CD4-positive, alpha-beta T cell treated with Interleukin-15 for 4 hours (primary cell): ENCODE measurements around the gene WNT7B.

ENCODE experiments used
- DNase-seq: peaks from one replicate; pipeline ENCODE4 v3.0.0-alpha.2; 2020; ENCODE audit warnings: low spot score

Gene WNT7B

DNA sequence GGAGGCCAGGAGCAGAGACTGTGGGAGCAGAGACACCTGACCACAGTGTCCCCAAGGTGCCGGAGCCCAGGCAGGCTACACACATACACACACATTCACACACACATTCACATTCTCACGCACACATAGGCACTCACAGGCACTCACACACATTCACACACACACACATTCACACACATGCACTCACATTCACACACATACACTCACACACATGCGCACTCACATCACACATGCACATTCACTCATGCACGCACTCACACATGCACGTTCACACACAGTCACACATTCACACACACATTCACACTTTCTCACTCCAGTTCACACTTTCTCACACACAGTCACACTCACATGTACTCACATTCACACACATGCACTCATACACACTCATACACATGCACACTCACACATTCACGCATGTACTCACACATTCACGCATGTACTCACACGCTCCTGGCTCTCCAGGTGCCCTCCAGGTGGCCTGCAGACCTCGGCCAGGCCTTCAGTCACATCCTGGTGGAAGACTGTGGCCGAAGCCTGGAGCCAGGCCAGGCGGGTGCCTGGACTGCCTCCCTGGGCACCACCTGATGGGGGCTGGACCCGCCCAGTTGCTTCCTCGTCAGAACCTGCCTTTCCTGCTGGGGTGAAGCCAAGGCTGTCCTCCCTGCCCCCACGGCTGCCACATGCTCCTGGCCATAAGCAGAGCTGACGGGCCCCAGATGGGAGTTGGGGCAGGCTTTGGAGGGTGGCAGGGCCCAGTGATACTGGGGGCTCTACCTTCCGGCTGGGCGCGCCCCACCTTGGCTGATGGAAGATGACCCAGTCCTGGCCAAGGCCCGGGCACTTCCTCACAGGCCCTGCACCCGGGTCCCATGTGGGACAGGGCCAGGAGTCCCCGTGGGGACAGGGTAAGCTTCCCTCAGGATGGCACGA is 89.5 kb downstream of the WNT7B start:
- no peak for DNase-seq

GRCh38 chr22:45886540-45886939 is 90.4 kb downstream of the WNT7B start:
- no peak for DNase-seq

DNA sequence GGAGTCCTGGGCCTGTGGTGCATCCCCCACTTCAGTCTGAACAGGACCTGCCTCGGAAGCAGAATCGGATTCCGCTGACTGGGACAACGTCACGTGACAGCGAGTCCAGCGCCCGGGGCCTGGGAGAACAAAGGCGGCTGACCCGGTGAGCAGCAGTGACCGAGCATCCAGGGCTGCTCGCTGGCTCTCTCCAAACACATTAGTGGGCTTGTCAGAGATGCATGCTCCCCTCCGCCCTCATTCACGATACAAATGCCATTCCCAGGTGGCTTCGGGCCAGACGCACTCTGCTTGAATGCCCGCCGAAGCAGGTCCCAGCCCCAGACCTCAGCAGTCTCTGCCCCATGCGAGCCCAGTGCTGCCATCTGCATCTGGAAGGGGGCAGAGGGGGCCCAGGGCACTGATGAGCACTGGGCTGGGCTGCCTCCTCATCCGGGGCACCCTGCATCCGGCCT is 91.0 kb downstream of the WNT7B start:
- no peak for DNase-seq

DNA sequence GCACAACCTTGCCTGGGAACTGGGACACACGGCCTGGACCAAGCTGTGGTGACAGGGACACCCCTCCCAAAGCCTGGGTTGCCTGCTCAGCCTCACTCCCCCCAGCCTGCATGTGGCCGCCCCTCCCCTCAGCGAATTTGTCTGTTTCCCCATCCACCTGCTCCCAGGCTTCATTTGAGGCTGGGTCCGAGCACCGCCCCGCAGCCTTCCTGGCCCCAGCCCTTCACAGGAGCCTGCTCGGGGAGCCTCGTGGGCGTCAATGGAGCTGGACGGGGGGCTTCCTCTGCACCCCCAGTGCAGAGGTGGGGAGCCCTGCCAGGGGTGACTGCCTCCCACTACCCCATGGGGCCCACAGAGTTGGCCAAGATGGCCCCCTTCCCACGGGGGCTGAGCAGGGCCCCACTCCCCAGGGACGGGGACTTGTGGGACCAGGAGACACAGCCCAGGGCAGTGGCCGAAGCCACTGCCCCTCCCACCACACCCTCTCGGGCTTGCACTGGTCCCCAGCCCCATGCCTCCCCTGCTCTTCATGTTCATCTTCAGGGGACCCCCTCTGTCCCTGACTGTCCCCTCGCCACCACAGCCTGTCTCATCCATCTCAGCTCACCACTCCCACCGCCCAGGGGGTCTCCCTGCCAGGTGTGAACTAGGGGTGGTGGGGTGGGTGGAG is 91.7 kb downstream of the WNT7B start:
- no peak for DNase-seq

- DNase-seq, result no peak
Observed at GRCh38 chr22:45884201-45885062, 92.5 kb downstream of the WNT7B start.

- DNase-seq, result no peak
Observed at GRCh38 chr22:45883811-45884170, 93.2 kb downstream of the WNT7B start.

GRCh38 chr22:45882881-45883810 is 93.8 kb downstream of the WNT7B start:
- no peak for DNase-seq

DNA sequence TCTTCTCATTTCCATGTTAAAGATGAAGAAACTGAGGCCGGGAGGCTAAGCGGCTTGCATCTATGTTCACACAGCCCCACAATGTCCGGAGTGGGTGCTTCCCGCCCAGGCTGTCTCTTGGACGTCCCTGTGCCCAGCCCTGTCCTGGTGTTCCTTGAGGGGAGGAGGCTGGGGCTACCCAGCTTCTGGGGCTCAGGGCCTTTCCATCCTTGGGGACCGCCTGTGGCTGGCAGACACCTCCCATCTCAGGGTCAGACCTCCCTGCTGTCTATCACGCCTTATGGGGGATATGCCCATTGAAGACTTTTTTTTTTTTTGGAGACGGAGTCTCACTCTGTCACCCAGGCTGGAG is 95.5 kb downstream of the WNT7B start:
- DNase-seq, result no peak

- no peak for DNase-seq
Observed at GRCh38 chr22:45880716-45881523, 96.0 kb downstream of the WNT7B start.

DNA sequence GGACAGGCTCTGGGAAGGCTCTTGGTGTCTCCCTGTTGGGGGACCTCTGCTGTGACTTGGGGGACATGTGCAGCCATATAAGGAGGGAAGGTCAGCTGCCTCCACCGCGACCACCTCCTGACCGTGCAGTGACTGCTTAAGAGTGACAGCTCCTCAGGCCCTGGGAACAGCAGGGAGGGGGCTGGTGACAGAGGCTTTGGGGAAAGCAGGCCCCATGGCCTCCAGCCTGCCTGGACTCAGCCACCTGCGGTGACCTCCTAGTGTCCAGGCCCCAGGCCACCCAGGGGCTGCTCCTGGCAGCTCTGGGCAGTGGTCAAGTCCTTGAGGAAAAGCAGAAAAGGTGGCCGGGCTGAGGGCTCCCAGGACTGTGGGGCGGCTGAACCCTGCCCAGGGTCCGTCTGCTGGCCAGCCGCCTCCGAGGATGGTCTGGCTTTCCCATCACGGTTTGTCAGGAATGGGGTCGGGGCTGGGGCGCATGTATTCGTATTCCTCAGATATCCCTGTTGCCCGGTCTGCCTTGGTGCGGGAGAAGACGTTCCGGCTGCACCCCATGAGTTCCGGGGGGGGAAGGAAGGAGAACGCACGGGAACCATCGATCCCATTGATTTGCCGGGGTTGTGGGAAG is 96.8 kb downstream of the WNT7B start:
- no peak for DNase-seq

DNA sequence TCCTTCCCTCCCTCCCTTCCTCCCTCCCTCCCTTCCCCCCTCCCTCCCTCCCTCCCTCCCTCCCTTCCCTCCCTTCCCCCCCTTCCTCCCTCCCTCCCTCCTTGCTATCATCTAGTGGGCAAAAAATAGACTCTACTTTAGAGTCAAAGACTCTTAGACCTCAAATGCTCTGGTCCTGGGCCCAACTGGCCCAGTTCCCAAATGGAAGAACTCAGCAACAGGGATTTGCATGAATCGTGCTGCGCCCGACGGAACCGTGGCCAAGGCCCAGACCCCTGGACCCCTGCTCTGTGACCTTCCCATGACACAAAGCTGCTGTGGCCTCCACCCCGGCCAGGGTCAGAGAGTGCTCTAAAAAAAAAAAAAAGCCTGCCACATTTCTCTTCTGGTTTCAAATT is 97.4 kb downstream of the WNT7B start:
- no peak for DNase-seq

GRCh38 chr22:45878901-45879551 is 97.9 kb downstream of the WNT7B start:
- no peak for DNase-seq

DNA sequence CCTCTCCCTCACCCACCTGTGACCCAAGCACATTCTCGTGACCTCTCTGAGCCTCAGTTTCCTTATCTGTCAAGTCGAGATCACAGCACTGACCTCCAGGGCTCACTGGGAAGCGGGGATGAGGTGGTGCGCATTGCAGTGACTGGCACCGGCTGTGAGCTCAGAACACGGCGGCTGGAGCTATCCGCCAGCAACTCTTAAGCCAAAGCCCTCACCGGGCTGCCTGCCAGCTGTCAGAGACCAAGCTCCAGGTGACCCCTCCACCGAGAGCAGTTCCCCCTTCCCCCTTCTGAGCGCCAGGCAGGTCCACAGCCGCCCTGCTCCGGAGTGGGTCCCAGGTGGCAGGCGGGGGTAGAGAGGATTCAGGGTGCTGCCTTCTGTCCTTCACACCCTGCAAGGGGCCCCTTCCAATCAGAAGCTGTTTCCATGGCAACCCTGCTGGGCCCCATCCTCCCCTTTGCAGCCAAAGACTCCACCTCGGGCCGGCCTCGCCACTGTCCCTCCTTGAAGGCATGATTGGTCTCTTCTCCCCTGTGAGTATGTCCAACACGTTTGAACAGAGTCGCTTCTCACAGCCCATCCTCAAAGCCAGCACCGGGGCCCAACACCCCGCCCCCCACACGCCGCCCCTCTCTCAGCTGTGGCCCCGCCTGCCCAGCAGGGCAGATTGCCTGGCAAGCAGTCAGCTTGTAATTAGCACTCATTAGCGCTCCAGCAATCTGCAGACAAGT is 98.7 kb downstream of the WNT7B start:
- no peak for DNase-seq

- no peak for DNase-seq
Observed at GRCh38 chr22:45877651-45878050, 99.3 kb downstream of the WNT7B start.

GRCh38 chr22:45877036-45877380 is 100.0 kb downstream of the WNT7B start:
- DNase-seq, result no peak

- no peak for DNase-seq
Observed at GRCh38 chr22:45876136-45877035, 100.6 kb downstream of the WNT7B start.

GRCh38 chr22:45872659-45873263 is 104.2 kb downstream of the WNT7B start:
- no peak for DNase-seq
